ENCODE results near the gene ZNF566.

The ZNF566 gene

GRCh38 chr19:36418287-36419001 is 70.9 kb downstream of the ZNF566 start, which contains the start of gene ZFP82:
ZFP82 (minus strand) TSS chr19:36418644; CDS start chr19:36409789, 8,855 bp downstream.
- H3K27ac ChIP-seq (ENCODE audit: low read depth, low read length, poor library complexity, severe bottlenecking), result peak within 1 kb of the TSS; percentile 73
- no peak for TF ChIP-seq EZH2 (IDR thresholded peaks at IDR 0.05; ENCODE audit: borderline replicate concordance, low read length)

DNA sequence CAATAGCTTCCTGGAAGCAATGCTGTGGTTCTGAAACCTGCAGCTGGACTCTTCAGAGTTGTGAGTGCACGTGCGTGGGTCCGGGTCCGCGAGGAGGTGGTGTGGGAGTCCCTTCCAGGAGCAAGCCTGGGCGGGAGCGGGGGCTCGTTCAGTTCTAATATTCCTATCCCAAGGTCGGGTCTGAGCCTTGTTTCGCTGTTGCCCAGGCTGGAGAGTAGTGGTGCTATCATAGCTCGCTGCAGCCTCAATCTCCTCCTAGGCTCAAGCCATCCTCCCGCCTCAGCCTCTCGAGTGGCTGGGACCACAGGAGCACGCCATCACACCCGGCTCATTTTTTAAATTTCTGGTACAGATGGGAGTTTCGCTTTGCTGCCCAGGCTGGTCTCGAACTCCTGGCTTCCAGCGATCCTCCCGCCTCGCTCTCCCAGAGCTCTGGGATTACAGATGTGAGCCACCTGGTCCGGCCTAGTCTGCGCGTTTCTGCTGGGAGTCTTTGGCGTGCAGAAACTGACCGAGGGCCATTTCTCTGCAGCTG is 71.5 kb downstream of the ZNF566 start:
- H3K9me3 ChIP-seq (ENCODE audit: low read length), result peaks cover 14% of the 10 kb centered on the region
- H4K20me1 ChIP-seq (ENCODE audit: insufficient read depth, low read length), result no peaks in the 10 kb centered on the region
- H3F3A ChIP-seq (ENCODE audit: insufficient read depth, low read length), result no peaks in the 10 kb centered on the region
- TF ChIP-seq, protein P1, sequence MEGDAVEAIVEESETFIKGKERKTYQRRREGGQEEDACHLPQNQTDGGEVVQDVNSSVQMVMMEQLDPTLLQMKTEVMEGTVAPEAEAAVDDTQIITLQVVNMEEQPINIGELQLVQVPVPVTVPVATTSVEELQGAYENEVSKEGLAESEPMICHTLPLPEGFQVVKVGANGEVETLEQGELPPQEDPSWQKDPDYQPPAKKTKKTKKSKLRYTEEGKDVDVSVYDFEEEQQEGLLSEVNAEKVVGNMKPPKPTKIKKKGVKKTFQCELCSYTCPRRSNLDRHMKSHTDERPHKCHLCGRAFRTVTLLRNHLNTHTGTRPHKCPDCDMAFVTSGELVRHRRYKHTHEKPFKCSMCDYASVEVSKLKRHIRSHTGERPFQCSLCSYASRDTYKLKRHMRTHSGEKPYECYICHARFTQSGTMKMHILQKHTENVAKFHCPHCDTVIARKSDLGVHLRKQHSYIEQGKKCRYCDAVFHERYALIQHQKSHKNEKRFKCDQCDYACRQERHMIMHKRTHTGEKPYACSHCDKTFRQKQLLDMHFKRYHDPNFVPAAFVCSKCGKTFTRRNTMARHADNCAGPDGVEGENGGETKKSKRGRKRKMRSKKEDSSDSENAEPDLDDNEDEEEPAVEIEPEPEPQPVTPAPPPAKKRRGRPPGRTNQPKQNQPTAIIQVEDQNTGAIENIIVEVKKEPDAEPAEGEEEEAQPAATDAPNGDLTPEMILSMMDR (IDR thresholded peaks at IDR 0.05; ENCODE audit: low read length), result no peak
- TF ChIP-seq EZH2 (IDR thresholded peaks at IDR 0.05; ENCODE audit: borderline replicate concordance, low read length), result no peak
- peak overlapping the region; percentile 97 for H3K4me3 ChIP-seq (ENCODE audit: low read depth, low read length, poor library complexity, severe bottlenecking)
- no peaks in the 10 kb centered on the region for H3K27me3 ChIP-seq (ENCODE audit: insufficient read depth, low read length)
- peak overlapping the region; percentile 91 for H3K9ac ChIP-seq (ENCODE audit: low read length)
- no peak overlapping the region for H2AFZ ChIP-seq (ENCODE audit: low read length)
- H3K27ac ChIP-seq (ENCODE audit: low read depth, low read length, poor library complexity, severe bottlenecking), result peak overlapping the region; percentile 73
- peak overlapping the region; percentile 80 for H3K4me2 ChIP-seq (ENCODE audit: low read length)
- peaks cover 43% of the 10 kb centered on the region for H3K36me3 ChIP-seq (ENCODE audit: insufficient read depth, low read length)
- H3K79me2 ChIP-seq (ENCODE audit: insufficient read depth, low read length), result peaks cover 39% of the 10 kb centered on the region
- H3K4me1 ChIP-seq (ENCODE audit: insufficient read depth, low read length, severe bottlenecking), result peaks cover 14% of the 10 kb centered on the region
- H3K9me2 ChIP-seq (ENCODE audit: low read depth, low read length), result no peaks in the 10 kb centered on the region

More at GRCh38 chr19:36418287-36419001, 70.9 kb downstream of the ZNF566 start, which contains the start of gene ZFP82:
- Histone ChIP-seq H3K9me2 (ENCODE audit: low read depth, low read length) (no peaks in the 10 kb centered on the region), H3K4me3 (ENCODE audit: low read depth, low read length, poor library complexity, severe bottlenecking) (peak within 1 kb of the TSS; percentile 97), H3K9me3 (ENCODE audit: low read length) (peaks cover 11% of the 10 kb centered on the region), H3K79me2 (ENCODE audit: insufficient read depth, low read length) (peaks cover 35% of the 10 kb centered on the region), H3K4me2 (ENCODE audit: low read length) (peak within 1 kb of the TSS; percentile 80), H2AFZ (ENCODE audit: low read length) (peak within 1 kb of the TSS; percentile 11; the same call in 1 of the 2 replicates), H4K20me1 (ENCODE audit: insufficient read depth, low read length) (no peaks in the 10 kb centered on the region), H3K36me3 (ENCODE audit: insufficient read depth, low read length) (peaks cover 37% of the 10 kb centered on the region), H3K9ac (ENCODE audit: low read length) (peak within 1 kb of the TSS; percentile 91), H3F3A (ENCODE audit: insufficient read depth, low read length) (no peaks in the 10 kb centered on the region), H3K4me1 (ENCODE audit: insufficient read depth, low read length, severe bottlenecking) (peaks cover 14% of the 10 kb centered on the region), H3K27me3 (ENCODE audit: insufficient read depth, low read length) (no peaks in the 10 kb centered on the region)

DNA sequence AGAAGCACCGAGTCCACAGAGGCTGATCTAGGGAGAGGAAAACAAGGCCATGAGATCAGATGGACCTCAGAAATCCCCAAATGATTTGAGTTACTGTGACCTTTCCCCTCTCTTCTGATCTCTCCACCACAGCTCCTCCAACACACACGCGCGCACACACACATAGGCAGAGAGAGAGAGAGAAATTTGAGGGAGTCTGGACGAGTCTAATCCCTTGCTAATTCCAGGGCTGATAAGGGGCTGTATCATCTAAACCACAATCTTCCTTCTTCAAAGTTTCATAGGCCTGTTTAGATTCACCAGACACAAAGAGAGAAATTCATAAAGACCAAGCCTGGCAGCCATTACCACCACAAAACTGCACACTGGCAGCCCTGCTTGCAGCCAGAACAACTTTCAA is 79.5 kb downstream of the ZNF566 start:
- peaks cover 96% of the 10 kb centered on the region for H3K36me3 ChIP-seq (ENCODE audit: insufficient read depth, low read length)
- no peaks in the 10 kb centered on the region for H3K4me1 ChIP-seq (ENCODE audit: insufficient read depth, low read length, severe bottlenecking)
- no peak overlapping the region for H3K4me2 ChIP-seq (ENCODE audit: low read length)
- no peaks in the 10 kb centered on the region for H3K27me3 ChIP-seq (ENCODE audit: insufficient read depth, low read length)
- no peak overlapping the region for H3K9ac ChIP-seq (ENCODE audit: low read length)
- H3F3A ChIP-seq (ENCODE audit: insufficient read depth, low read length), result no peaks in the 10 kb centered on the region
- TF ChIP-seq EZH2 (IDR thresholded peaks at IDR 0.05; ENCODE audit: borderline replicate concordance, low read length), result no peak
- TF ChIP-seq, protein P1 (IDR thresholded peaks at IDR 0.05; ENCODE audit: low read length), result no peak
- H3K4me3 ChIP-seq (ENCODE audit: low read depth, low read length, poor library complexity, severe bottlenecking), result no peak overlapping the region
- no peaks in the 10 kb centered on the region for H4K20me1 ChIP-seq (ENCODE audit: insufficient read depth, low read length)
- H3K27ac ChIP-seq (ENCODE audit: low read depth, low read length, poor library complexity, severe bottlenecking), result no peak overlapping the region
- peaks cover 30% of the 10 kb centered on the region for H3K9me3 ChIP-seq (ENCODE audit: low read length)
- H3K9me2 ChIP-seq (ENCODE audit: low read depth, low read length), result no peaks in the 10 kb centered on the region
- peaks cover 20% of the 10 kb centered on the region for H3K79me2 ChIP-seq (ENCODE audit: insufficient read depth, low read length)
- H2AFZ ChIP-seq (ENCODE audit: low read length), result no peak overlapping the region

Data from OCI-LY1 (cell line).